ENCODE data around the gene P3H4. TPM values are rescaled to one million over a fixed set of nuclear protein-coding genes. Genes with fewer than 3 reads are reported as not detected.

P3H4 gene
- total and polyA plus RNA-seq, 10 of the 15 experiments (the other 5 are each of a cell fraction or from before 2014, with no cell fraction given), result 0.32 to 1.1 (median 0.64) TPM; not detected in 1

GRCh38 chr17:41758601-41759000 lies 53.1 kb downstream of the P3H4 start:
- H3K4me1 ChIP-seq (ENCODE audit: control insufficient read depth, insufficient read depth, low read length), result no peaks in the 10 kb centered on the region
- ChIA-PET CTCF (no interaction called here), RAD21 (ENCODE audit: unreplicated experiment) (no interaction called here), SMC1A (ENCODE audit: uncharacterized antibody, unreplicated experiment) (no interaction called here), POLR2A (no interaction called here)
- no peak overlapping the region for H3K4me2 ChIP-seq (ENCODE audit: control insufficient read depth, insufficient read depth)
- H3K36me3 ChIP-seq (ENCODE audit: control insufficient read depth in 2 of 2, insufficient read depth in 2 of 2, low read length in 1 of 2), result peaks cover 0 to 8% of the 10 kb centered on the region in 2 experiments; a peak in 2 of 4 replicates
- no peaks in the 10 kb centered on the region for H4K20me1 ChIP-seq (ENCODE audit: control insufficient read depth, insufficient read depth)
- in situ Hi-C loops (cut with MboI), result no loop called here
- H3K4me3 ChIP-seq, result no peak overlapping the region
- intact Hi-C loops (cut with micrococcal nuclease; ENCODE audit: unreplicated experiment), result no loop called here
- no peaks in the 10 kb centered on the region for H3K79me2 ChIP-seq (ENCODE audit: control insufficient read depth, insufficient read depth, low read length)
- DNase-seq (ENCODE audit: low read depth, low spot score) (no peak), ATAC-seq (no peak), FAIRE-seq (no peak)
- no peak overlapping the region for H2AFZ ChIP-seq (ENCODE audit: control insufficient read depth, low read depth, low read length)
- BruUV-seq (replicated peaks), result no TSS peak
- no peaks in the 10 kb centered on the region for H3K27me3 ChIP-seq (replicated peaks in 1 of 2; ENCODE audit: control insufficient read depth in 2 of 2, insufficient read depth in 2 of 2, low read length in 1 of 2)
- WGBS (ENCODE audit: insufficient coverage, insufficient replicate concordance, low lambda C conversion rate, missing lambda C conversion rate), result 19% methylated on average over 9 of the region's 9 CpGs
- H3K9ac ChIP-seq (ENCODE audit: control insufficient read depth, insufficient read depth, low read length), result no peak overlapping the region
- no peak overlapping the region for H3K27ac ChIP-seq (ENCODE audit: control insufficient read depth, insufficient read depth)
- TF ChIP-seq ZNF384 (IDR thresholded peaks at IDR 0.05; ENCODE audit: borderline replicate concordance, low read depth, low read length) (no peak), SUPT20H (IDR thresholded peaks at IDR 0.05; ENCODE audit: borderline replicate concordance, control insufficient read depth, low read depth, low read length) (no peak), PKNOX1 (IDR thresholded peaks at IDR 0.05) (no peak), BHLHE40 (IDR thresholded peaks at IDR 0.05; ENCODE audit: borderline replicate concordance in 1 of 2, low read depth in 2 of 2, low read length in 1 of 2) (no peak), E2F4 (IDR thresholded peaks at IDR 0.05; ENCODE audit: low read depth, low read length) (no peak), HCFC1 (IDR thresholded peaks at IDR 0.05; ENCODE audit: low read length) (no peak), SMAD5 (IDR thresholded peaks at IDR 0.05; ENCODE audit: low read depth) (no peak), NR2C2 (IDR thresholded peaks at IDR 0.05; ENCODE audit: borderline replicate concordance, control insufficient read depth, insufficient read length, low read depth) (no peak), SMARCA5 (IDR thresholded peaks at IDR 0.05) (no peak), YY1 (IDR thresholded peaks at IDR 0.05; ENCODE audit: low read depth, low read length) (no peak), NR2C1 (IDR thresholded peaks at IDR 0.05) (no peak), RELA (IDR thresholded peaks at IDR 0.05; ENCODE audit: borderline replicate concordance, partially characterized antibody) (no peak), HSF1 (IDR thresholded peaks at IDR 0.05; ENCODE audit: low read depth, low read length) (no peak), MAX (IDR thresholded peaks at IDR 0.05; ENCODE audit: low read depth, low read length) (no peak), BACH1 (IDR thresholded peaks at IDR 0.05; ENCODE audit: borderline replicate concordance) (no peak), NFYA (IDR thresholded peaks at IDR 0.05; ENCODE audit: borderline replicate concordance, low read depth, low read length) (no peak)
- no peaks in the 10 kb centered on the region for H3K9me3 ChIP-seq (replicated peaks; ENCODE audit: control insufficient read depth, insufficient read depth, low read length)

All from GM12878 (cell line).